Astrocyte (in vitro differentiated cells and primary cell): ENCODE data around the gene JMJD8.

Experiments used
- EZH2 ChIP-seq: IDR thresholded peaks from 2 replicates; pipeline ENCODE4 v1.6.1; 2012; ENCODE audit warnings: mild to moderate bottlenecking, low read length, inconsistent platforms; ENCODE audit not compliant: insufficient read depth
- TF ChIP-seq, protein P1 (sequence below): IDR thresholded peaks from 2 replicates; pipeline ENCODE4 v1.5.1; 2011; ENCODE audit warnings: low read depth, mild to moderate bottlenecking, inconsistent platforms, low read length, moderate library complexity; ENCODE audit not compliant: insufficient read depth

DNA sequence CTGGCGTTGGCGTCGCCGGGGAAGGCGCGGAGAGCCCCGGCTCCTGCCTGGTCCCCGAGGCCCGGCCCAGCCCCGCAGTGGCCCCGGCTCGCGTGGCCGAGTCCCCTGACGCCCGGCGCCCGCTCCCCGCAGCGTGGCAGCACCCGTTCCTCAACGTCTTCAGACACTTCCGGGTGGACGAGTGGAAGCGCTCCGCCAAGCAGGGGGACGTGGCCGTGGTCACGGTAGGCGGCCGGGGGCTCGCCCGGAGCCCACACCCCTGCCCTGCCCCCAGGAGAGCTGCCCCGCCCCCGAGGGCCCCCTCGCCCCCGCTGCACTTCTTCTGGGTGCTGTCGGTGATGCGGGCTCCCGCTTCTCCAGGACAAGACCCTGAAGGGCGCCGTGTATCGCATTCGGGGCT is 34.5 kb downstream of the JMJD8 start:
- TF ChIP-seq, protein P1, sequence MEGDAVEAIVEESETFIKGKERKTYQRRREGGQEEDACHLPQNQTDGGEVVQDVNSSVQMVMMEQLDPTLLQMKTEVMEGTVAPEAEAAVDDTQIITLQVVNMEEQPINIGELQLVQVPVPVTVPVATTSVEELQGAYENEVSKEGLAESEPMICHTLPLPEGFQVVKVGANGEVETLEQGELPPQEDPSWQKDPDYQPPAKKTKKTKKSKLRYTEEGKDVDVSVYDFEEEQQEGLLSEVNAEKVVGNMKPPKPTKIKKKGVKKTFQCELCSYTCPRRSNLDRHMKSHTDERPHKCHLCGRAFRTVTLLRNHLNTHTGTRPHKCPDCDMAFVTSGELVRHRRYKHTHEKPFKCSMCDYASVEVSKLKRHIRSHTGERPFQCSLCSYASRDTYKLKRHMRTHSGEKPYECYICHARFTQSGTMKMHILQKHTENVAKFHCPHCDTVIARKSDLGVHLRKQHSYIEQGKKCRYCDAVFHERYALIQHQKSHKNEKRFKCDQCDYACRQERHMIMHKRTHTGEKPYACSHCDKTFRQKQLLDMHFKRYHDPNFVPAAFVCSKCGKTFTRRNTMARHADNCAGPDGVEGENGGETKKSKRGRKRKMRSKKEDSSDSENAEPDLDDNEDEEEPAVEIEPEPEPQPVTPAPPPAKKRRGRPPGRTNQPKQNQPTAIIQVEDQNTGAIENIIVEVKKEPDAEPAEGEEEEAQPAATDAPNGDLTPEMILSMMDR: no peak
- no peak for TF ChIP-seq EZH2
